Ovary (tissue), 3 donors: ENCODE measurements around the gene UBE2Q2.

Experiments used
- POLR2A ChIP-seq: fragments of 450-650 bp; IDR thresholded peaks from one replicate; pipeline ENCODE4 v1.6.1; 2017; ENCODE audit warnings: antibody characterized with exemption, mild to moderate bottlenecking, moderate library complexity
- TF ChIP-seq, protein P1 (sequence below), 3 donors: fragments of 450-650 bp in 2 of 3; fragments of 200-600 bp in 1 of 3; IDR thresholded peaks; one replicate each; pipeline versions ENCODE4 v1.5.1 to v1.8.0; 2016 to 2022; ENCODE audit warnings: antibody characterized with exemption in 3 of 3, mild to moderate bottlenecking in 1 of 3
- donor health status: DM: no; HTN: no; CAD: no.

DNA sequence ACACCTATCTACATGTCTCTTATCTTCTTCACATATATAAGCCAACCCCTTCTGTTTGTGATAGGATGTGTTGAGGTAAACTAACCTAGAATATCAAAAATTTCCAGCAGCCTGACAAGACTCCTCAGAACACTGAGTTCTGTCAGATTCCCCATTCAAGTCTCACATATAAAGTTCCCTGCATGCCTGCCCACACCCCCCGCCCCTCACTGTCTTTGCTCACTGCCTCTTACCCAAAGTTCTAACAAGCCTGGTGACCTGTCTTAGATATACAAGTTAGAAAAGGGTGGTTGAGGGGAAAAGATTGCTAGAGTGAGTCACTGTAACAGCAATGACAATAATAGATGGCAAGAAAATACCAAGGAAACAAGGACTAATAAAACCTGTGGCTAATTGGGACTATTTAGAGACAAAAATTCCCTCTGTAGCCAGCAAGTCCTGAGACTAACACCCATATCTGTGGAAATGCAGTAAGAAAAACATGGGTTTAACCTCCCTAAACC, 100.5 kb downstream of the UBE2Q2 start:
- TF ChIP-seq, protein P1, sequence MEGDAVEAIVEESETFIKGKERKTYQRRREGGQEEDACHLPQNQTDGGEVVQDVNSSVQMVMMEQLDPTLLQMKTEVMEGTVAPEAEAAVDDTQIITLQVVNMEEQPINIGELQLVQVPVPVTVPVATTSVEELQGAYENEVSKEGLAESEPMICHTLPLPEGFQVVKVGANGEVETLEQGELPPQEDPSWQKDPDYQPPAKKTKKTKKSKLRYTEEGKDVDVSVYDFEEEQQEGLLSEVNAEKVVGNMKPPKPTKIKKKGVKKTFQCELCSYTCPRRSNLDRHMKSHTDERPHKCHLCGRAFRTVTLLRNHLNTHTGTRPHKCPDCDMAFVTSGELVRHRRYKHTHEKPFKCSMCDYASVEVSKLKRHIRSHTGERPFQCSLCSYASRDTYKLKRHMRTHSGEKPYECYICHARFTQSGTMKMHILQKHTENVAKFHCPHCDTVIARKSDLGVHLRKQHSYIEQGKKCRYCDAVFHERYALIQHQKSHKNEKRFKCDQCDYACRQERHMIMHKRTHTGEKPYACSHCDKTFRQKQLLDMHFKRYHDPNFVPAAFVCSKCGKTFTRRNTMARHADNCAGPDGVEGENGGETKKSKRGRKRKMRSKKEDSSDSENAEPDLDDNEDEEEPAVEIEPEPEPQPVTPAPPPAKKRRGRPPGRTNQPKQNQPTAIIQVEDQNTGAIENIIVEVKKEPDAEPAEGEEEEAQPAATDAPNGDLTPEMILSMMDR (IDR thresholded peaks at IDR 0.05) = no peak
- TF ChIP-seq POLR2A = no peak
